HG02642 (cell line): ENCODE measurements around the gene SLN.

Source experiments
- ATAC-seq: cut with Tn5 transposase; IDR thresholded peaks from one replicate; pipeline ENCODE4 v1.9.1; 2021; ENCODE audit warnings: mild to moderate bottlenecking; ENCODE audit not compliant: unreplicated experiment, poor library complexity

The SLN gene

DNA sequence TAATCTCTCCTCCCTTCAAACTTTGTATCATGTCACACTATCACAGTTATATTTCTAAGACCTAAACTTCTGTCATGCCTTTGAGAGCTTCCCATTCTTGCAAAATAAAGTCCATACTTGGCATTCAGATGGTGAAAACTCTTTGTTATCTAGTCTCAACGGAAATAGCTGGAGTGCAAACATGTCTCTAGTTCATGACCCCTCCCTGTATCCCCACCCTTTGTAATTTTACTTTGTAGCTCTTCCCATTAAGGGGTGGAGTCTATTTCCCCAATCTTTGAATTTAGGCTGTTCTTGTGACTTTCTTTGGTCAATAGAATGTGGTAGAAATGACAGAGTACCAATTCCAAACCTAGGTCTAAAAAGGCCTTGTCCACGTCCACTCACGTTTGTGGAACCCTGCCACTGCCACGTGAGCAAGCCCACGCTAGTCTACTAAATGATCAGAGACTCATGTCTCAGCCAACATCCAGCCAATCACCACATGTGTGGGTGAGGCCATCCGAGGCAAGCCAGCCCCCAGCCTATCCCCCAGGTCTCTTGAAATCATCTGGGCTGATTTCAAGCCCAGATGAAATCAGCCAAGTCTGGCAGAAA is 23.4 kb downstream of the SLN start:
- no peak for ATAC-seq

GRCh38 chr11:107683807-107684206 is 28.0 kb downstream of the SLN start:
- no peak for ATAC-seq

DNA sequence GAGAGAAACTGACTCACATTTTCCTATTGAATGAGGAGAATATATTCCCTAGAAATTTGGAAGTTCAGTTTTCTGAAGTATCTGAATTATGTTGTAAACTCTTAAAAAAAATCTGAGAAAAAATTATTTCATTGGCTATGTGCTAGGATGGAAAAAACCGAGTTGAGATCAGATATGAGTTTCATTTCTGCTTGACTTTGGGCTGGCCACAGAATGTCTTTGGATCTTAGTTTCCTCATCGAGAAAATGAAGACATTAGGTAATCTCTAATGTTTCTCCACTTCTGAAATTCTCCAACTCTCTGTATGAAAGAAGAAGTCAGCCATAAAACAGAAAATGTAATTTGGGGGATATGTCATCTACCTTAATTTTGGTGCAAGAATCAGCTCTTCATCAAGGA is 28.8 kb downstream of the SLN start:
- no peak for ATAC-seq

DNA sequence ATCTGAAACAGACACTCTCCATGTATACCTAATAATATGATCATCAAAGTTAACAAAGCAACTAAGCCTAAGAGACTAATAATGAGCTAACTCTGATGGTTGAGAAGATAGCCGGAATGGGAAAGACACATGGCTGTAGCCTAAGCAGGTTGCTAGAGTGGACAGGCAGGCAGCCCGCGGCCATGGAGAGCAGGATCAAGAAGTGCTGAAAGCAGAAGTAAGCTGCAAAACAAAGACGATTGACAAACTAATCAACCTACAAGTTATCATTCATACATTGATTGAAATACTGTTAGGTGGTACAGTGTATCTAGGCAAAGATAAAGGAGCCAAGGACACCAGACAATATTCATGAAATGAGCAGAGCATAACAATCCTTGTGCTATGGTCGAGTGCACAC is 29.3 kb downstream of the SLN start:
- ATAC-seq = no peak

DNA sequence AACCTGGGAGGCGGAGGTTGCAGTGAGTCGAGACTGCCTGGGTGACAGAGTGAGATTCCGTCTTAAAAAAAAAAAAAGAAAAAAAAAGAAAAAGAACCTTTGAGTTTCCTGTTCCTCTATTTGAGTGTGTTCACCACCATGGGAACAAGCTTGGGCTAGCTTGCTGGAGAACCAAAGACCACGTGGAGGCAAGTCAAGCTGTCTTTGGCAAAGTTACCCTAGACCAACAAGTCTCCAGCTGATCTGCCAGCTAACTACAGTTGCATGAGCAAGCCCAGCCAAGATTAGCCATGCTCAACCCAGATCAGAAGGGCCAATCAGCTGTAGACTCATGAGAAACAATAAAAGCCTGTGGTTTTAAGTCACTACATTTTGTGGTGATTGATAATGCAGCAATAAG is 29.7 kb downstream of the SLN start:
- ATAC-seq = no peak

DNA sequence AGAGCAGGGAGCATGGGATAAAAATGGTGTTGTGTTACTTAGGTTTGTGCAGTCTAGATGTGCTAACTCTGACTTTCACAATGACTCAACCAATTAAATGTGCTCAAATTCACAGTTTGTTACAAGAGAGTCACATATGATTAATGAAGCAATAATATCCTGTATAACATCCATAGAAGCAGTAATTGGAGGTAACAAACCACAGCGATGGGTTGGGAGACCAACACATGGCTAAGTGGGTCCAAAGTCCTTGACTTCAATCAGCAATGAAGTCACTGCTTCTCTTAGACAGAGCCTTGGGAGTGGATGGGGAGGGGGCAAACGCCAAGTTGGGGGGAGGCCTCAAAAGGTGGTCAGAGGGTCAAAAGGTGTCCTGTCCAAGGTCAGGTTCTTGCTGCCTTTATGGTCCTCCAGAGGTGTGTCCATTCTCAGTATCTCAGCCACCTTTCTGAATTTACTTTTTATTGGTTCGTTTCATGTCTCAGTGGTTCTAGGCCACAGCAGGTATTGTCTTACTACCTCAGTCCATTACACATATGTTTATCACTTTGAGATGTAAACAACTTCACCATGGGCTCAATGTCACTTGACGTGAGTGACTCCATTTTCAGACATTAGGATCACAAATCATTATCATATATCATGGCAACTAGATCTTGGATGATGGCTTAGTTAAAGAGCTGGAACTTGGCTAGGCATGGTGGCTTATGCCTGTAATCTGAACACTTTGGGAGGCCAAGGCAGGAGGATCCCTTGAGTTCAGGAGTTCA is 32.4 kb downstream of the SLN start:
- no peak for ATAC-seq

- ATAC-seq = no peak
These were observed 33.3 kb downstream of the SLN start for GRCh38 chr11:107678632-107678971.

GRCh38 chr11:107677924-107678631 is 33.8 kb downstream of the SLN start:
- ATAC-seq = no peak

DNA sequence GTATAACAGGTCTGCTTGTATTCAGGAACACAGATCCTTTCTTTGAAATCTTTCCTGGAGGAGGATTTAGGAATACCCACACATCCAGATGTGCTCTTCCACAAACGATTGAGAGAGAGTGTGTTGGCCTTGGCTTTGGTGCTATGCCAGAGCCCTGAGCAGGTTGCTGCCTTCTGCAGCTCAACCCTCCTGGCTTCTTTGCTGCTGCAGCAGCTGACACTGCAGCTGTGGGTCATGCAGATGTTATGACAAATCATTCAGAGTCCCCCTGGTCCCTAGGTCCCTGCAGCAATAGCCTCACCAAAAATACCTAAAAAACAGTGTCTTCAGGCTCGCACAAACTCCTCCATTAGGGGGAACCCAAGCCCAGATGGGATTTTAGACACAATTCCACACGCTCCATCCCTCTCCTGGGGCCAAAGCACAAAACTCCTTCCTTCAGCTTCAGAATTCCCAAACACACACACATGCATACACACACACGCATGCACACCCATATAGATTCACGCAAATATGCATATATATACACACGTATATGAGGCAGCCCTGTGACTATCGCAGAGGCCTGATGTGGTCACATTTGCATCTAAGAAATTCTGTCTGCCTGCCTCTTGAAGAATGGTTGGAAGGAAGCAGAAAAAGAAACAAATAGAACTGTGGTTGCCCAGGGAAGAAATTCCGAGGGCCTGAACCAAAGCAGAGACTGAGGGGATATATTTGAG is 35.4 kb downstream of the SLN start:
- no peak for ATAC-seq

- no peak for ATAC-seq
These were observed 36.0 kb downstream of the SLN start for GRCh38 chr11:107675902-107676301.

DNA sequence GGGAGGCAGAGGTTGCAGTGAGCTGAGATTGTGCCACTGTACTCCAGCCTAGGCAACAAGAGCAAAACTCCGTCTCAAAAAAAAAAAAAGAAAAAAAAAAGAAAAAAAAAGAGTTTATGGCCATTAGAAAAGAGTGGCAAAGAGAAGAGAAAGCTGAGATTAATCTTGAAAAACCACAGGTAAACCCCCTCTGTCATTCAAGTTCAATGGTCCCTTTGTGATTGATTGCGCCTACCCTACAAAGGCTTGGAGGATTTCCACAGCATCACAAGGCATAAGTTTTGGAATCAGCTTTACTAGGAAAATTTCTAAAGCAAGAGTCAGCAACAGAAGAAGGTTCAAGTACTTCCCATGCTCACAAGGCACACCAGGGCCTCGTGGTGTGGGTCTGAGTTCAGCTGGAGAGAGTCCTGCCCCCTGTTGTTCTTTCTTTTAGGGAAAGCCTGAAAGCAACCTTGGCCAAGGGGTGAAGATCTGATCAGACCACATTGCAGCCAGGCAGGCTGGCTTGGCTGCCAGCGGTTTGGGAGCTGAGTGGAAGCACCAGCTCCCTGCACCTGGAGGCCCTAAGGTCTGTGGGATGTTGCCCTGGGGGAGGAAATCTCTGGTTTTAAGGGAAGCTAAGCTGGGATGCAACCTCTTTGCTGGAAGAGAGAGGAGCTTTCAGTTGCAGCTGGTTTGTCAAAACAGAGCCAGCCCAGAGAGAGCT is 41.8 kb downstream of the SLN start:
- no peak for ATAC-seq

- no peak for ATAC-seq
These were observed 42.6 kb downstream of the SLN start for GRCh38 chr11:107669191-107669740.

DNA sequence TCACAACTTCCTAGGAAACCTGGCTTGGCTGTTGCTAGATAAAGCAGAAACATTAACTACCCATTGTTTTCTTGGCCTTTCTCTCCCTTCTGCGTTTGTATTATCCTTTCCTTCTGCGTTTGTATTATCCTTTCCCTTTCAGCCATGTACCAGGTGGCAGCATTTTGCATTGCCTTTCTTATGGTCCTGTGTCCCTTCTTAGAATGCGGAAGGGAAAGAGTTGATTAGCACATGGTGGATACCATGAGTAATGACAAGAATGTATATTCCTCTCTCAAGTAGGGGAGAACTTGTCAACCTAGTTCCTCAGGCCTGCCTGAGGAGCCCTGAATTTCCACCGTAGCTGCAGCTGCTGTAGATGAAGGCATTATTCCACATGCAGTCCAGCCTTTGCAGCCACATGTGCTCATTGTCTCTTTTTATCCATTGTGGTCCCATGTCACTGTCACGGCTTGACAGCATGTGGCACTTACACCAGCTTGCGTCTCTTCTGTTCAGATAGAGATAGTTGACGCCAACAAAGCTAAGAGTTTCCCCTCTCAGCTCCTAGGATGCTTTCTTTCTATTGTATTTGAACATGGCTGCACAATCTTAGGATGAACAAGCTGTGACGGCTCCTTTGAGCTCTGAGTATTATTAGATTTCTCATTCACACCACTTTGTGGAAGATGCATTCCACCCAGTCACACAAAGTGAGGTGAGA is 44.8 kb downstream of the SLN start:
- ATAC-seq = no peak

- no peak for ATAC-seq
These were observed 46.8 kb downstream of the SLN start for GRCh38 chr11:107665018-107665417.

DNA sequence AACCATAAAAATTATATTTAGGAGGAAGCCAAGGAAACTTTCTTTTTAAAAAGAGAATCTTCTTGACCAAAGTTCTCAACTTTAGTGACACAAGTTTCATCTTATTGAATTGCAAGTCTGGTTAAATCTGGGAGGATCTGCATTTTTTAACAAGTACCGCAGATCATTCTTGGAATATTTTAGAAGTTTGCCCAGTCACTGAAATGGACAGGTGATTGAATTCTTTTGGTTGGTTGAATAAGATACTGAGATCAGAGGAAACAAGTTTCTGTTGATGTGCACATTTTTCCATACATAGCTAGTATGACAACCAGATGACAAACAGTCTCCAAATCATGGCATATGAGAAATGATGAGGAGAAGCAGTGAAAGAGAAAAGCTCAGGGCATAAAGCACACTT is 50.2 kb downstream of the SLN start:
- ATAC-seq = no peak

DNA sequence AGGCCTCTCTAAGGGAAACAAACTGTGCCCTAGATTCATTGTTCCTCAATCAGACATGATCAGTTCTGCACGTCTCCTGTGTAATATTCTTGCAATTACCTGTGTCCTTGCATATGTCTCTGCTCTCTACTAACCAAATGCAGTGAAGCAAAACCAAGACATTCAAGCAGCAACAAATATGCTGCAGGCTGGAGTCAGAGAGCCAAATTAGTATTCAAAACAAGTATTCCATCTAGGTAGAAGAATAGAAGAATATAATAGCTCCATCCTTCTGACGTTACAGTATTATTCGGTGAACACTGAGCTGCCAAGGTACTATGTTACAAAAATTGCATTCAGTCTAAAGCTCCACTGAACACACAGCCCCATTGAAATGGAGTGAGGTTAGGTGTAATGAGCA is 51.8 kb downstream of the SLN start:
- no peak for ATAC-seq

GRCh38 chr11:107659310-107659709 is 52.5 kb downstream of the SLN start:
- ATAC-seq = no peak
